HG02759 (cell line): Measurements from ENCODE around the gene CRYAA.

ENCODE experiments used
- ATAC-seq: cut with Tn5 transposase; IDR thresholded peaks from one replicate; pipeline ENCODE4 v1.9.1; 2021; ENCODE audit warnings: mild to moderate bottlenecking, moderate library complexity; ENCODE audit not compliant: unreplicated experiment

The CRYAA gene

GRCh38 chr21:43198376-43198775 is 29.6 kb downstream of the CRYAA start:
- ATAC-seq: no peak

DNA sequence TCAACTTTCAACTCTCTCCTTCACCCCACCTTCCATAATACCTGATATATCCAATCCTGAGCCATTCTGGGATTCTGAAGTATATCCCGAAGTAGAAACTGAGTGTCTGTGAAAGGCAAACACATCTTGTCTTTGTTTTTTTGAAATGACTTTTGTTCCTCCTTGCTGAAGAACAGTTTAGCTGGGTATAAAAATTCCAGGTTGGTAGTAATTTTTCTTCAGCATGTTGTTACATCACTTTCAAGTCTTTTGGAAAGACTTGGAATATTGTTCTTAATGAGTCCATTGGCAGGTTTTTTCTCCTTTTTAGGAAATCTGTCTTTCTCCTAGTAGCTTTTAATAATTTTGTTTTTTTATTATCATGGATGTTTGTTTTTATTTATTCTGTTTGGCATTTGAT is 32.7 kb downstream of the CRYAA start:
- ATAC-seq: no peak

GRCh38 chr21:43203591-43203990 is 34.8 kb downstream of the CRYAA start:
- no peak for ATAC-seq

DNA sequence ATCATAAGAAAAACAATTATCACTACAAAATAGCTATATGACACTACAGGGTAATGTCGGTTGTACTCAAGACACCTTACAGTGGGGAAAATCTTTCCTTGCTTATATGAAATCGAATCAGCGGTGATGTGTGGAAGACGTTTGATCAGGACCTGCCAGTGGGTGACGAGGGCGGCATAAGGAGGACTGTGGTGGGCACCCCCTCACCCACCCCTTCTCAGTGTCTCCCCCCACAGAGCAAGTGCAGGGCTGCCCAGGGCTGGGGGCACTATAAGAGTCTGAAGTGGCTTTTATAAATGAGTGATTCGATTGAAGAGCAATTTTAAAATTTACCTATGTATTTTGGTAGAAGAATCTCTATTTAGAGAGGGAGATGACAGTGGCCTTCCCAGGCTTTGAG is 35.8 kb downstream of the CRYAA start:
- ATAC-seq: no peak

GRCh38 chr21:43206231-43207042 is 37.6 kb downstream of the CRYAA start:
- no peak for ATAC-seq

- no peak for ATAC-seq
Observed at GRCh38 chr21:43207043-43207315, 38.2 kb downstream of the CRYAA start.

- no peak for ATAC-seq
Observed at GRCh38 chr21:43207868-43208267, 39.1 kb downstream of the CRYAA start.

DNA sequence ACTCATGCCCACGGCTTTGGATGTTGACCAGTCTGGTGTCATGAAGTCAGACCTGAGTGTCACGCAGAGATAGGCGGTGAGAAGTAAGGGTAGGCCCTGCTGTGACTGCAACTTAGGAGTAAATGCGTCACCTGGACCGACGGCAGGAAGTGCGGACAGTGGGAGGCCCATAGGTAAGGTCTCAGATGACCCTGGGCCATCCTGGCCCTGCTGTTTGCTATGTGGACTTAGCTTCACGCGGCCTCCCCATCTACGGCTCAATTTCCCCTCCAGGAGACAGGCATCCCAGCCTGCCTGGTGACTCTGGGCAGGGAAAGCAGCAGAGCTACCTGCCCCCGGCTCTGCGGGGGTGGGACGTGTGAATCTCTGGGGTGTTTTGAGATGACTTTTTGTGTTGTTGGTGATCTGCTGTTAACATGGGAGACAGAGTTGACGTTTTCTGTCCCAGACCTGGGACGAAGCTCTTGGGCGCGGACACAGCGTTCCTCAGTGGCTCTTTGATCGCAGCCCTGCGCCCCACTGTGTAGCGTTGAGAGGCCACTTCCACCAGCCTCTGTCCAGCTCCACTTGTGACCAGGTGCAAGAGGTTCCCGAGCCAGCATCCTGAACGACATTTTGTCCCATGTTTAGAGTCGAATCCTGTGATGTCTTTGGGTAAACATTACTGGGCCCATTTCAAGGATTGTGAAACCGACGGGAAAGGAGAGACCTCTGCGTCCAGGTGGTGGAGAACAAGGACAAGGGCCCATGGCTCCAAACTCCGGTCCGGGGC is 39.9 kb downstream of the CRYAA start:
- ATAC-seq: no peak

- no peak for ATAC-seq
Observed at GRCh38 chr21:43209575-43210453, 41.0 kb downstream of the CRYAA start.

- ATAC-seq: no peak
Observed at GRCh38 chr21:43210454-43211071, 41.8 kb downstream of the CRYAA start.

DNA sequence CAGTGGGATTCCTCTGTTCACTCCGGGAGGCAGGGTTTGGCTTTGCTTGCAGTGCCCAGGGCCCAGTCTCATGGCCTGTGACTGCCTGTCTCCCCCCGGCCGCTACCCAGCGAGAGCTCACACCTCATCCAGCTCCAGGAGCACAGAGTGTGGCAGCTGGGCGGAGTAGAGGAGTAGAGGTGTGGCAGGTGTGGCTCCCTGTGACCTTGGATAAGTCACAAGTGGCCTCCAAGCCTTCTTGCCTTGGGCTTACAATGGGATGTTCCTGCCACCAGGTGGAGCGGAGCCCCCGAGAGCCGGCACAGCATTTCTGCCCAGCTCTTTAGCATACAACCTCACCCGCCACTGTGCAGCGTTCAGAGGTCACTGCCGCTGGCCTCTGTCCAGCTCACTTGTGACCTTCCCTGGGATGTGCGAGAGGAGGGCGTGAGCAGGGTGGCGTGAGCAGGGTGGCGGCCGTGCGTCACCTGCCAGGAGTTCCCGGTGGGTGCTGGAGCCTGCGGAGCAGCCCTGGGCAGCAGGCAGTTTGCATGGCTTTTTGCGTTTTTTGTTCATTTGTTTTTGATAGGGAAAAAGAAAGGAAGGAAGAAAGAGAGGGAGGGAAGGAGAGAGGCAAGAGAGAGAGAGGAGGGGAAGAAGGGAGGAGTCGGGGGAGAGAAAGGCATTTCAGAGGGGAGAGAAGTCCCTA is 42.4 kb downstream of the CRYAA start:
- no peak for ATAC-seq

DNA sequence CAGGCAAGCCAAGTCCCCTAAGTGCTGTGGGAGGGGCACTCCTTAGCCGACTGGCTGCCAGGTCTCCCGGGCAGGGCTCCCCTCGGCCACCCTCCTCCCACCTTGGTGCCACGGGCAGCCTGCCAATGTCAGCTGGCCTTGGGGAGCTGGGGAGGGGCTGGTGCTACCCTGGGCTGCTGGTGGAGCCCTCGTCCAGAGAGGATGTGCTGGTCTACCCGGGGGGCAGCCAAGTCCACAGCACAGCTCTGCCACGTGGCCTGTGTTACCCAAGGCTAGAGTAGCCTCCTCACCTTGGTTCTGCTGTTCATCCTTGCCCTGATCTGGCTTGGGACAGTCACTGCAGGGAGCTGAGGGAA is 42.9 kb downstream of the CRYAA start:
- ATAC-seq: no peak
